Measurements from ENCODE around the gene PDZRN4.
A peak's percentile ranks its signal among the peaks of the same experiment; 100 is the strongest.

PDZRN4 gene

DNA sequence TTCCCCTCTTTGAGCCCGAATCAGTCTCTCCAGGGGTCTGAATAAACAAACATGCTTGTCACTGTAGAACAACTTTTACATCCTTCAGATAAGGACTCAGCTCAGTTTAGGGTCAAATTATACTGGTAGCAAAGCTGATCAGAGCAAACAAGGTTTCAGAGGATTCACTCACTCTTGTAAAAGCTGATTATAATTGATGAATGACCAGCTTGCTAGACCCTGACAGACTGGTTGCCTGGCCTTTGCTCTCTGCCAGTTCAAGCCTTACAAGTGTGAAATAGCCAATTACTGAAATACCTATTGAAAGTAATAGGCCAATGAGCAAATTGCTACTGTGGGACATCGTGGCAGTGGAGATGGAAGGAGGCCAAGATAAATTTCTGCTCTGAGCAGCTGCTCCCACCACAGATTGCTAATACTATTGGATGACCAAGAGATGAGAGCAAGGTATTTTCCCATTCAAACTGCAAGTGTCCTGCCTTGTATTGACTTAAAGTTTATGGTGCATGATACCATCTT, 177.6 kb downstream of the PDZRN4 start:
- peak; percentile 42 for DNase-seq

GRCh38 chr12:41367726-41368405, 179.7 kb downstream of the PDZRN4 start:
- DNase-seq, result no peak

GRCh38 chr12:41380878-41381277, 192.8 kb downstream of the PDZRN4 start:
- DNase-seq, result no peak

GRCh38 chr12:41402801-41403200, 214.7 kb downstream of the PDZRN4 start:
- DNase-seq, result no peak

- DNase-seq, result no peak
Measured at GRCh38 chr12:41407232-41407799, 219.2 kb downstream of the PDZRN4 start.

GRCh38 chr12:41409628-41410027, 221.5 kb downstream of the PDZRN4 start:
- DNase-seq, result no peak

DNA sequence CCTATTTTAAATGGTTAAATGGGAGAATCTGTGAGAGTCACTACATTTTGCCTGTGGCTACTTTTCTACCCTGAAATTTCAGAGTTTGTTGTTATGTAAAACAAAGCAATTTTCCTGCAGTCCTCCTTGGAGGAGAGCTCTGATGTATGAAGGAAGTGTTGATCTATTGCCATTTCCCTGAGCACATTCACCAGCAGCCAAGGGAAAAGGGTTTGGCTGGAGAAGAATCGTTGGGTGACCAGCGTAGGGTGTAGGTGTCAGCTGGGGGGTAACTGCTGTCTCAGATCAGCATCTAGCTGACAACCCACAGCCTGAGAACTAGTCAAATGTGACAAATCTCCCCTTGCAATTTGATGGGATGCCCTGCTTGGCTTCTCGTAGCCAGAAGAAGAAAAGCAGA, 230.5 kb downstream of the PDZRN4 start:
- no peak for DNase-seq

DNA sequence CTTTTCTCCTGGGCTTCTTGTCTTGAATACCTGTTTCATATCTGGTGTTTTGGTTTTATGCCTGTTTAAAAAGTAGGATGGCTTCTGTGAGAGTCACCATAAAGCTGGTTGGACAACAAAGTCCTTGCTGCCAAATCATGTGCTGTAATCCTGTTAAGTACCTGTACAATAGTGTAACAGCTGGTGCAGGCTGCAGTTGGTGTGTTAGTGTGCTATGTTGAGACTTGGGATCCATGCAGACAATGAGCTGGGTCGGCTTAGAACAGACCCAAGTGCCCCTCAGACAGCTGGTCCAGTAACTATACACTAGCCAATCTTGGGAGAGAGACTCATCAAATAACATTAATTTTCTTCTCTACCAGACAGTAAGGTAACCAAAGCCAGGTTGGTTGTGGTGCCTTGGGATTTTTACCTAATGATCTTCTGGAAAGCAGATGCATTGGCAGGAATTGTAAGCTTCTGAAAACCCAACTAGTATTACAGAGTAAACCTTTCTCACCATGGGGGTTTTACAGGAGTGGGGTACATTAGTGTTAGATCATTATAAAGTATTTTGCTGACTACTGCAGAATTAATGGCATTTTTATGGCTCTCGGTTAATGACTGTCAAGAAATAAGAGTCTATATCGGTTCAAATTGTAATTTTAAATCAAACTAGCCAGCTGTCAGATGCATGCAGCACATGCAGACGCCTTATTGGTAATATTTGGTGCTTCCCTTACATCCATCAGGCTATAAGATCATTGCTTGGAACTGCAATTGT, 231.2 kb downstream of the PDZRN4 start:
- DNase-seq, result no peak

DNA sequence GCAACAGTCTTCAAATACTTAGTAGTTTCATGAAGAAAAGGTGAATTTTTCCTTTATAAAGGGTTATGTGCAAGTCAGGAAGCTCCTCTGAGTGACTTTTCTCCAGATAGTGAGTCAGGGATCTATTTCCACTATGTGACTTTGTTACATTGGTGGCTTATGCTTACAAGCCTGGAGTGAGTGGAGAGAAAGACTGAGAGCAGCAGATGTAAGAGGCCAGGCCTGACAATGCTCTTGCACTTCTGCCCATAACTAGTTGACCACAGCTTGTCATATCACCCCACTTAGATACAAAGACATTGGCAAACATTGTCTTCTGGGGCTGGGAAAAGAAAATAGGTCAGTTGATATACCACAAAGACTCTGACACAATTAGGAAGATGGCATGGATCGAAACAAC, 236.5 kb downstream of the PDZRN4 start:
- DNase-seq, result no peak

GRCh38 chr12:41433460-41433859, 245.3 kb downstream of the PDZRN4 start:
- DNase-seq, result no peak

DNA sequence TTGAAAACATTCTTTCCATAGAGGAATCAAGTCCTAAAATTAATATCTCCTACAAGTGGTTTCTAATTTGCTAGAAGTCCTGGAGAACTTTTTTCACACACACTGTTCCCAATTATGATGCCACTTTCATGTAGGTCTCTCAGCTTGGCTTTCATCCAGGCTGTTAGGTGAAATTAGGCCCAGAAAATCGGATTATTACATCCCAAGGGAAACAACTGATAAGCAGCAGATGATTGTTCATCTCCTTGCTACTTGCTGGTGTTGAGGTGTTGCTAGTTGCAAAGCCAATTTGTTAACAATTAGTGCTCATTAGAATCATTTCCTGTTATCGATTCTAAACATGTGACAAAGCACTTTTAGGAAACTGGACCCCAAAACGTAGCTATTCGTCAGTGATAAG, 248.0 kb downstream of the PDZRN4 start:
- no peak for DNase-seq

DNA sequence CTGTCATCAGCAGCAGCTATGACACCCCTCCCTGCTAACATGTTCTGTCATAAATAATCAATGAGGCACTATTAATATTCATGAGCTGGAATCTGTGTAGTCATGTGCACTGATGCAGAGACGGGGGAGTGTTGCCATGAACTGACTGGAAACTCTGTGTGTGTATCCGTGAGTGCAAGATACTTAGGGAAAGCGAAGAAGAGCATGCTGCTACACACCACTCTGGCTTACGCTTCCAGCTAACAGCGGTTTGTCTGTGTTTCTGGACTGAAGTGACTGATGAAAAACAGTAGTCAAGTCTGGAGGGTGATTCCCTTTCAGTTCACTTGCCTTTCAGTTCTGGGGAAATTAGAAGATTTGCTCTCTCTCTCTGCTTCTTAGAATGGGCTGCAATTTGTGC, 249.4 kb downstream of the PDZRN4 start:
- DNase-seq, result no peak

GRCh38 chr12:41438854-41439541, 250.9 kb downstream of the PDZRN4 start:
- no peak for DNase-seq

DNA sequence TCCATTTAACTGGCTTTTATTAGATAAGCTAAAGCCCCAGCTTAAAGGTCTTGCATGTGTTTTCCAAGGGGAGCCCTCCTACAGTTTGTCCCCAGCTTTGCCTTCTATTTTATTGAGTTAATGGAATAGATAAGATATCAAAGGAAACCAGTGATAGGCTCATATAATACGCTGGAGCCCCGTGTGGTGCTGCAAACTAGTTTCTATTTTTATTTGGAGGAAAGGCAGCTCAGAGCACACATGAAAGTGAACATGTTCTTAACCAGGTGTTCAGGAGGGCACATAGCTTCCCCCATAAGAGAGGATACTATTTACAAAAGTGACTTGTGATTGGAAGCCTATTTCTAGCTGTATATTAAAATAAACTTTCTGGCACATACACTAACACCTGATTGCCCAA, 251.7 kb downstream of the PDZRN4 start:
- DNase-seq, result no peak

DNA sequence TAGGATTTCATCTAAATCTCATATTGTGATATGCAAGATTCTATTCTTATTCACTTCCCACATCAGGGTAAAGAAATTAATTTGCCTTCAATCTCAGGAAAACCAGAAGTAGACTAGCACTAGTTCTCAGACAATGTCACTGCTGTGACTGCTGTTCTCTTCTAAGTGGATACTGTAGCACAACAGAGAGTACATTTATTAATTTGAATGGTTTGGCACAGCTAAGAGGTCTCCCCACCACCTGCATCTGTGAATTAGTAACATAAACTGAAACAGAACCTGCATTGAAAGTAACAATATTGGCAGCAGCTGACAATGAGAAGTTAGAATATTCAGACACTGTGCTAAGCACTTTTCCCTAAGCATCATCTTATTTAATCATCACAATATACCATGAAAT, 253.1 kb downstream of the PDZRN4 start:
- no peak for DNase-seq

DNA sequence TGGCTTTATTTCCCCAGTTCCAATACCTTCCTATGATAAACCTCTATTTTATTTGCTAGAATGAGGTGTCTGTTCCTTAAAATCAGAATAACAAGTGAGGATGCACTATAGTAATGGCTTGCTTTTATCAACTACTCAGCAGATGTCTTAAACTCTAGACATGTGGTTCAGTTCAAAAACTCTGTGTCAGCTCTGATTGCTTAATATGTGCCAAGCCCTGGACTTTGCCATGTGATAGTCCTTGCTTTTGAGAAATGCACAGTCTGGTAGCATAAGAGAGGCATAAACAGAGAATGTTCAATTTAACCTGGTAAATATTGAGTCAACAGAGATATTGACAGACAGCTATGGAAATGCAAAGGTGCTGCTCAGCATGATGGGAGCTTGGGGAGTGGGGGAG, 254.8 kb downstream of the PDZRN4 start:
- no peak for DNase-seq

DNA sequence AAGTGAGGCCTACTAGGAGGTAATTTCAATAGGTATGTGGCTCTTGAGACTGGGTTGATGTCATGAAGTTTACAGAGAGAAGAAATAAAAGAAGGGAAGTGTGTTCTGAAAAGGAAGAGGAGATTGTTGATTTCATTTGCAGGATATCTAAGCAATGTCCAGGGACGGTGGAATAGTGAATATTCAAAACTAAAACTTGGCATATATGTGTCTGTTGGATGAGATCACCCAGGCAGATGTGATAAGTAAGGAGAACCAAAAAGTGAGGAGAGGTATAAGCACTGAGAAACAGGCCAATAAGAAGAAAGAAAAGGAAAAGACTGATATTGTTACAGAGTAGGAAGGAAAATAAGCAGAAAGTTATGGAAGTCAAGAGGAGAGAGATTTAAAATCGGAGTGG, 255.6 kb downstream of the PDZRN4 start:
- DNase-seq, result no peak

DNA sequence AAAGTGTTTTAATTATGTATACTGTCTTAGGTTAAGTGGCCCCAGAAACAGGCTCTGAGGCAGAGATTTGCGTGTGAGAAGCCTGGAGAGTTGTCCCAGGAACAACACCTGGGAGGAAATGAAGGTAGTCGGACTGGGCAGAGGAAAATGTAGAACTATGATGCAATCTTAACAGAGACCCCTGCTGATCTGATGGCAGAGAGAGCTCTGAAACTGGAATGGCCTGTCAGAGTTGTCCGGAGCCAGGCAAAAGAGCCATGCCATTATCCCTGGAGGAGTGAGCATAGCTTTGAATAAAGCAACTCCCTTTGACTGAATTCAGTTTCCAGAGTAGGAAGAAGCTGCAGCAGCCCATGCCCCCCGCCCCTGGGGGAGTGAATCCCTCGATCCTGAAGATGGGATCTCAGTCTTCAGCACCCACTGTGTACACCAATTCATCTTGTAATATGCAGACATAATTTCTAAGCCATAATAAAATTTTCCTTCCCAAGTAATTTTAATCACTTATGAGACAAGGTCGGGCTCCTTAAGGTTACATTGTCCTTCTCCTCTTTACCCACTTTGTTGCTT, 264.8 kb downstream of the PDZRN4 start:
- DNase-seq, result no peak

- DNase-seq, result no peak
Measured at GRCh38 chr12:41453409-41453808, 265.3 kb downstream of the PDZRN4 start.

- DNase-seq, result no peak
Measured at GRCh38 chr12:41459111-41459905, 271.2 kb downstream of the PDZRN4 start.

DNA sequence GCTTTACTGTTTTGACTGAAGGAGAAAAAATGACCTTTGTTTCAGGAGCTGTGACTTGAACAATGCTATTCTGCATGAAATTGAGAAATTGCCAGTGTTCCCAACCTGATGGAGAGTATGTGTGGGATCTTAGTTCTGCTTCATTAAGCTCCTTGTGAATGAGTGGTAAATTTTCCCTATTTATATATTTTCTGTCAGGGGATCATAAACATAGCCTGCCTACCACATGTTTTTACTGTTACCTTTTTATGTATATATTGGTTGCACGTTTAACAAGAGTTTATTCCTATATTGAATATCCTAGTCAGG, 271.7 kb downstream of the PDZRN4 start:
- DNase-seq, result no peak

DNA sequence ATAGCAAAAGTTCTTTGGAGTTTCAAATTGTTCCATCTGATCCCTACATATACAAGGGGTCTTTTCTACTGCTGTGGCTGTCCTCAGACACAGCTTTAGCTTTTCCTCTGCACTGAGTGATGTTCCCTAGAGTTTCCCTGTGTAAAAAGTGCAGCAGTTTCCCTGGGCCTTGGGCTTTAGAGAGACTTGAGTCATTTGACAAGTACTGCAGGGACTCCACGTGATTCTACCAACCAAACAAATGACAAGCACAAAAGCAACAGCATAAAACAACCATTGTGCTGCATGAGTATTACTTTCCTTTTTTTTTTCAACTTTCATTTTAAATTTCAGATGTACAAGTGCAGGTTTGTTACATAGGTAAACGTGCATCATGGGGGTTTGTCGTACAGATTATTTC, 272.8 kb downstream of the PDZRN4 start:
- no peak for DNase-seq

GRCh38 chr12:41462312-41462711, 274.2 kb downstream of the PDZRN4 start:
- no peak for DNase-seq
